Right lobe of liver (tissue), 6 donors: ENCODE results near the gene MAP2. TPM values are rescaled to one million over a fixed set of nuclear protein-coding genes. Genes with fewer than 3 reads are reported as not detected.

ENCODE experiments used
- ATAC-seq, 4 donors: fragments of 200-7000 bp; cut with Tn5 transposase; one replicate each; pipeline ENCODE4 v1.9.1; 2020; ENCODE audit warnings: mild to moderate bottlenecking in 4 of 4, moderate library complexity in 4 of 4
- DNase-seq, 3 donors: peaks; one replicate each; pipeline ENCODE4 v3.0.0-alpha.2; 2020
- H3K27ac ChIP-seq, 3 donors: fragments of 200-600 bp; one replicate each; pipeline ENCODE4 v1.8.0; 2022
- H3K27me3 ChIP-seq, 2 donors: fragments of 200-600 bp; one replicate each; pipeline ENCODE4 v1.8.0; 2022
- H3K36me3 ChIP-seq, 4 donors: fragments of 200-600 bp; sonication (generic) in 1 of 4; one replicate each; pipeline versions ENCODE4 v1.5.1 to v1.8.0; 2017 to 2022; ENCODE audit warnings: control low read depth in 1 of 4
- H3K4me1 ChIP-seq, 4 donors: fragments of 200-600 bp; sonication (generic) in 1 of 4; one replicate each; pipeline versions ENCODE4 v1.5.1 to v1.8.0; 2017 to 2022; ENCODE audit warnings: control low read depth in 1 of 4
- H3K4me3 ChIP-seq, 3 donors: fragments of 200-600 bp; one replicate each; pipeline ENCODE4 v1.8.0; 2022
- H3K9me3 ChIP-seq, 4 donors: fragments of 200-600 bp; sonication (generic) in 1 of 4; one replicate each; pipeline versions ENCODE4 v1.5.1 to v1.8.0; 2017 to 2022; ENCODE audit warnings: control low read depth in 1 of 4
- CTCF ChIP-seq, 4 donors: fragments of 200-600 bp in 3 of 4; fragments of 450-650 bp in 1 of 4; IDR thresholded peaks; one replicate each; pipeline versions ENCODE4 v1.5.1 to v1.8.0; 2016 to 2022; ENCODE audit warnings: antibody characterized with exemption in 4 of 4, mild to moderate bottlenecking in 2 of 4
- POLR2A ChIP-seq: fragments of 450-650 bp; IDR thresholded peaks from one replicate; pipeline ENCODE4 v1.6.1; 2017; ENCODE audit warnings: antibody characterized with exemption, mild to moderate bottlenecking
- whole genome bisulfite sequencing: methylation state at CpG from one replicate; pipeline ENCODE4 v1.1.6; 2018; ENCODE audit warnings: low coverage, low lambda C conversion rate; ENCODE audit not compliant: insufficient coverage; ENCODE audit errors: missing lambda C conversion rate; 5-methylcytosine and 5-hydroxymethylcytosine counted together
- intact Hi-C, 2 donors: fragments of 100-400 bp; cut with DNase I; formaldehyde crosslinking; loops; one replicate each; pipeline versions ENCODE4 v1.11.2 to v1.14.1; 2022
- total RNA-seq, 6 experiments: library from RNA; depleted of rRNA in 2 of 6; stranded (reverse); fragments of >200 nt in 2 of 6; fragmentation: NEBNext Ultra II Directional in 3 of 6; extraction: Animal tissue kit (Norgen Biotek cat#: 25700) in 3 of 6; gene quantifications; one replicate each; pipeline versions ENCODE4 v1.1.0 to v1.2.4, GENCODE V29; 2016 to 2023
- donor health status: DM: no; HTN: yes; CAD: no.
- donor health status: DM: no; HTN: no; CAD: no.
- donor health status: DM: no; HTN: no; CAD: no.
- donor health status: DM: no; HTN: yes; CAD: no.
- donor health status: DM: no; HTN: yes; CAD: no.

MAP2 gene
- total RNA-seq, 6 experiments from 2014 or later: 2.0 to 11.4 (median 3.6) TPM

- TF ChIP-seq POLR2A: no peak
- no peak for TF ChIP-seq CTCF (IDR thresholded peaks at IDR 0.05)
- Histone ChIP-seq H3K9me3 (no peaks in the 10 kb centered on the region), H3K4me3 (no peak overlapping the region), H3K27me3 (no peaks in the 10 kb centered on the region), H3K4me1 (no peaks in the 10 kb centered on the region), H3K27ac (no peak overlapping the region), H3K36me3 (no peaks in the 10 kb centered on the region)
- intact Hi-C loops: no loop called here
- ATAC-seq (no peak), DNase-seq (no peak)
- 39% methylated on average over 2 of the region's 2 CpGs for WGBS
These were observed 216.5 kb downstream of the MAP2 start for GRCh38 chr2:209640358-209640757.

- ATAC-seq (no peak), DNase-seq (no peak)
- Histone ChIP-seq H3K4me1 (no peaks in the 10 kb centered on the region), H3K27ac (no peak overlapping the region), H3K27me3 (no peaks in the 10 kb centered on the region), H3K36me3 (no peaks in the 10 kb centered on the region), H3K9me3 (no peaks in the 10 kb centered on the region), H3K4me3 (no peak overlapping the region)
- WGBS: 69% methylated on average over 3 of the region's 3 CpGs
- intact Hi-C loops: no loop called here
- TF ChIP-seq CTCF (IDR thresholded peaks at IDR 0.05) (no peak), POLR2A (no peak)
These were observed 218.4 kb downstream of the MAP2 start for GRCh38 chr2:209642146-209642820.

GRCh38 chr2:209644842-209645241 is 221.0 kb downstream of the MAP2 start:
- ATAC-seq: no peak
- TF ChIP-seq CTCF (IDR thresholded peaks at IDR 0.05) (no peak), POLR2A (no peak)
- intact Hi-C loops: no loop called here

GRCh38 chr2:209648714-209649113 is 224.9 kb downstream of the MAP2 start:
- Histone ChIP-seq H3K27me3 (no peaks in the 10 kb centered on the region), H3K36me3 (no peaks in the 10 kb centered on the region), H3K4me3 (no peak overlapping the region), H3K4me1 (no peaks in the 10 kb centered on the region), H3K27ac (no peak overlapping the region), H3K9me3 (no peaks in the 10 kb centered on the region)
- TF ChIP-seq POLR2A (no peak), CTCF (IDR thresholded peaks at IDR 0.05) (no peak)
- ATAC-seq (no peak), DNase-seq (no peak)
- intact Hi-C loops: no loop called here
- 75% methylated on average over 3 of the region's 3 CpGs for WGBS

More at GRCh38 chr2:209644842-209645241, 221.0 kb downstream of the MAP2 start:
- H3K4me1 ChIP-seq: no peaks in the 10 kb centered on the region
- H3K9me3 ChIP-seq: no peaks in the 10 kb centered on the region
- H3K36me3 ChIP-seq: no peaks in the 10 kb centered on the region
- no peak overlapping the region for H3K4me3 ChIP-seq
- no peak for DNase-seq
- no peak overlapping the region for H3K27ac ChIP-seq
- no peaks in the 10 kb centered on the region for H3K27me3 ChIP-seq

GRCh38 chr2:209653134-209653533 is 229.3 kb downstream of the MAP2 start:
- Histone ChIP-seq H3K4me1 (no peaks in the 10 kb centered on the region), H3K4me3 (no peak overlapping the region), H3K27me3 (no peaks in the 10 kb centered on the region), H3K9me3 (no peaks in the 10 kb centered on the region), H3K27ac (no peak overlapping the region), H3K36me3 (no peaks in the 10 kb centered on the region)
- TF ChIP-seq POLR2A (no peak), CTCF (IDR thresholded peaks at IDR 0.05) (no peak)
- intact Hi-C loops: no loop called here
- ATAC-seq: no peak
- WGBS: 54% methylated on average over 6 of the region's 6 CpGs
- no peak for DNase-seq
